GM18951 (cell line): ENCODE data around the gene ELP4.
"Not testable (repeated sequence)": the region's sequence is repeated elsewhere in the genome, so short reads cannot be mapped to it uniquely, and the experiment has no call there.

Experiments
- POLR2A ChIP-seq: IDR thresholded peaks from 4 replicates; pipeline ENCODE4 v1.6.1; 2011; ENCODE audit warnings: mild to moderate bottlenecking; ENCODE audit not compliant: insufficient read length, insufficient read depth; ENCODE audit errors: extremely low read depth
- in situ Hi-C: fragments of 300-500 bp; cut with MboI; formaldehyde crosslinking; loops from one replicate; pipeline ENCODE4 v1.12.0; 2022; ENCODE audit warnings: low sequenced_read_pairs, mixed read lengths, inconsistent platforms; ENCODE audit not compliant: unreplicated experiment

Gene ELP4

DNA sequence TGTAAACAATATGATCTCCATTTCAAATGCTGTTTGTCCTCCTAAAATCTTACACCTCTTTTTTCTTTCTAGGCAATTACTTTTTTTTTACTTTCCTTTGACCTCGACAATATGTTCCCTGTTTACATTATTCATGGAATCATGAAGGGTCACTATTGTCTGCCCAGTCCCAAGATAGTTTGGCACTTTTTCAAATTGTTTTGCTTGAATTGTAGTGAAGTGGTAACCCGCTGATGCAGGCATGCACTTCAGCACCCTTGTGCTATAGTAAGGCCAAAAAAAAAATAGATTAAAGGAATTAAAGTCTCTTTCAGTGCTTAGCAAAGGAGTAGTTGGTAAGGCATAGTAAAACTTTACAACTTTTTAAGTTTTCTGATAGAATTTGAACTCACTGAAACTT, 210.7 kb downstream of the ELP4 start:
- in situ Hi-C loops = no loop called here
- TF ChIP-seq POLR2A = no peak

DNA sequence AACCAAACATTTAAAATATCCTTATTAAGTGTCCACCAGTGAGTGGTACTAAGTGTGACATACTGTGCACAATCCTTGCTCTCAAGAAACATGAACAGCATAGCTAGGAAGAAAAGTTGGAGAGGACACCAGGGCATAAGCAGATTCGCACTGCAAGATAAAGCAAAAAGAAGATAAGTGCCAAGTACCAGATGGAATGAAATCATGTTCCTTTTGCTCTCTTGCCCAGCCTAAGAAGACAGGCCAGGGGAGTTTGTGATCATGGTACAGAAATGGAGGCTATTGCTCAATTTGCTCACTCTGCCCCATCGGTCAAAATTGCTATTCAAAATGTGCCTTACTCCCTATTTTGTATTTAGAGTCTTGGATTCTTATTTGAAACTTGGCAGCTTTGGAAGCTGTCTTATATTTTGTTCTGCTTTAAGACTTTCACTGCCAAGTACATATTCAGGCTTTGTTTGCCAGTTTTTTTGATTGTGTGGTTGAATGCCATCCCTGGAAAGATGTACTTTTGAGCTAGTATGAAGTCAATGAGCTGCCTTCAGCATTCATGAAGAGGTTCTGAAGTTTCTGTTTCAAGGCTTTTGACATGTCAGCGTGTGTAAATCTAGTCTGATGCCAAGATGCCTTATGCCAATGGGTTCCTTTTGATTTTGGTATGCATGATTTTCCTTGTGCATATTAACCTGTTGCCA, 211.3 kb downstream of the ELP4 start:
- no peak for TF ChIP-seq POLR2A
- in situ Hi-C loops = no loop called here

DNA sequence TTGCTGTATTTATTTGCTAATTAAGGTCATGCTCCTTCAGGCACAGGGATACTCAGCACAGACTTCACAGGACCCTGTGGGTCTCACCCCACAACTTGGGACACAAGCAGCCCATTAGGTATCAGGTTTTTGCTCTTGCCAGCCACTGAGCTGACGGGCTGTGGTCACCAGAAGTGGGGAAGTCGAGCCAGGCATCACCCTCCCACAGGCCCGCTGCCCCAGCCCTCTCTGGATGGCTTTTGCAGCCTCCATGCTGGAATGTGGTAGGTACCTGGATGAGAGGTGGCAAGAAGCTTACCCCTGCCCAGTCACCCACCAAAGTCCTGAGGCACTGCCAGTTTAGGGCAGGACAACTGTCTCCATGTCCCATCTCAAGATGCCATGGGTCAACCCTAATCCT, 213.2 kb downstream of the ELP4 start:
- no peak for TF ChIP-seq POLR2A

DNA sequence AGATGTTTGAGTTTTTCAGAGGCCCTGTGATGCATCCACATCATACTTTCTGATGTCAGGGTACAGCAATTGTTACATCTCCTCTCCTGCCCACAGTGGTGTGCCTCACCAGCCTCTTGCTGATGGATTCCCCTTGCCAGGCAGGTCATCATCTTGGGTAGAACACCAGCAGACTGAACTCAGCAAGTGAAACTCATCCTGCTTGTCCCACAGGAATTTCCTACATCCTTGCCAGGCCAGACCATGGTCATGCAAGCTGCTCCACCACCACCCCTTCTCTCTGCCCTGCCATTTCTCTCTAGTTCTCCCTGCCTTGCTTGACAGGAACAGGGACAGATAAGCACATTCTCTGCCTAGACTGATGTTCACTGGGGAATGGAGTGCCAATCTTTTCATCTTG, 215.6 kb downstream of the ELP4 start:
- no peak for TF ChIP-seq POLR2A
- in situ Hi-C loops = no loop called here

More for the DNA sequence above, 213.2 kb downstream of the ELP4 start:
- in situ Hi-C loops = no loop called here

DNA sequence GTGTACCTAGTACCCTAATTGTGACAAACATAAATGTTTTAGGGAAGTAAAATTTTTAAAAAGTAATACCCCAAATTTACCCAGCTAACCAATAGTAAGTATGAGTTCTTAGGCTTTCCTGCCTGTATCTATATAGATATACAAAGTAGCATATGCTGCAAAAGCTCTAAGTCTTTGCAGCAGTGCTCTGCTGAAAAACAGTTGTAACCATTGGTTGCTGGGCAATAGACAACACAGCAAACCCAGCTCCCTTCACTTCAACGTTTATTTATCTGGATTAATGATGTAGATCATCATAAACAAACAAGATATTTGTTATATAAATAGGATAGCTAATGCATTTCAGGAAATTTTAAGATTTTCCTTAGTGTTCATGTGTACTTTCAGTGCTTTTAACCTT, 218.9 kb downstream of the ELP4 start:
- TF ChIP-seq POLR2A = no peak
- in situ Hi-C loops = no loop called here

DNA sequence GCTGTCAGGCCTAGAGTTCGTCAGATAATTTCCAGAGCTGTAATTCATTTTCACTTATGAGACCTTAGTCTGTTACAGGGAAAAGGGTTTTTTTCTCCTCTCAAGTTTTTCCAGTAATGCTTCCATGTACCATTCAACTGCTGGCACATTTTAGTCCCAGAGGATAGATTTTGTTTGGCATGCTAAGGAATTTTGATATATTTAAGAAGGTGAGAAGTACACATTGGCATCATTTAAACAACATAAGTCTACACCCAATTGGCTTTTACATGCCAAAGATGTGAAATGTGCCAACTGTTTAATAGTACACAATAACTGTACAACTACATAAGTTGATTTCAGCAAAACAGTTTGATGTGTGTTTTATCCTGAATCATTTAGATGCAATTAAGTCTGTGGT, 230.6 kb downstream of the ELP4 start:
- TF ChIP-seq POLR2A = no peak
- in situ Hi-C loops = no loop called here

DNA sequence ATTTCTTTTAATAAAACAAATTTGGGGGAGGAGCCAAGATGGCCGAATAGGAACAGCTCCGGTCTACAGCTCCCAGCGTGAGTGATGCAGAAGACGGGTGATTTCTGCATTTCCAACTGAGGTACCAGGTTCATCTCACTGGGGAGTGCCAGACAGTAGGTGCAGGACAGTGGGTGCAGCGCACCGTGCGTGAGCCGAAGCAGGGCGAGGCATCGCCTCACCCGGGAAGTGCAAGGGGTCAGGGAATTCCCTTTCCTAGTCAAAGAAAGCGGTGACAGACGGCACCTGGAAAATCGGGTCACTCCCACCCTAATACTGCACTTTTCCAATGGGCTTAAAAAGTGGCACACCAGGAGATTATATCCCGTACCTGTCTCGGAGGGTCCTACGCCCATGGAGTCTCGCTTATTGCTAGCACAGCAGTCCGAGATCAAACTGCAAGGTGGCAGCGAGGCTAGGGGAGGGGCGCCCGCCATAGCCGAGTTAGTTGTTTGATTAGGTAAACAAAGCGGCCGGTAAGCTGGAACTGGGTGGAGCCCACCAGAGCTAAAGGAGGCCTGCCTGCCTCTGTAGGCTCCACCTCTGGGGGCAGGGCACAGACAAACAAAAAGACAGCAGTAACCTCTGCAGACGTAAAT, 231.3 kb downstream of the ELP4 start:
- in situ Hi-C loops = not testable (repeated sequence)

DNA sequence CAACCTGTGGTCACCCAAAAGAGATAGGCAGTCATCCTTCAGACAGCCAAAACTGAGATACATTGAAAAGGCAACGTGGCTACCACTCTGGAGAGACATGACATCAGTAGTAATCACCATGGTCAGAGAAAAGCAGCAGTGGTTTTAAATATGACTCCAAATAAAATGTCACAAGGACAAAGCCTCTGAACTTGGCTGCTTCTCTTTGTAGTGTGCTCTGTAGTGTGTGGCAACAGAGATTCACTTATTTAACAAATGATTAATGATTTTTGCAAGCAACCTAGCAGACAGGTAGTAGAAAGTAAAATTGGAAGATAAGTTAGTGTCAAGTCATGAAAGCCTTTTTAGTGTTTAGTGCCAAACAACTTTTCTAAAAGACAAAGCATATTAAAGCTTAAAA, 238.0 kb downstream of the ELP4 start:
- no peak for TF ChIP-seq POLR2A
- in situ Hi-C loops = no loop called here

DNA sequence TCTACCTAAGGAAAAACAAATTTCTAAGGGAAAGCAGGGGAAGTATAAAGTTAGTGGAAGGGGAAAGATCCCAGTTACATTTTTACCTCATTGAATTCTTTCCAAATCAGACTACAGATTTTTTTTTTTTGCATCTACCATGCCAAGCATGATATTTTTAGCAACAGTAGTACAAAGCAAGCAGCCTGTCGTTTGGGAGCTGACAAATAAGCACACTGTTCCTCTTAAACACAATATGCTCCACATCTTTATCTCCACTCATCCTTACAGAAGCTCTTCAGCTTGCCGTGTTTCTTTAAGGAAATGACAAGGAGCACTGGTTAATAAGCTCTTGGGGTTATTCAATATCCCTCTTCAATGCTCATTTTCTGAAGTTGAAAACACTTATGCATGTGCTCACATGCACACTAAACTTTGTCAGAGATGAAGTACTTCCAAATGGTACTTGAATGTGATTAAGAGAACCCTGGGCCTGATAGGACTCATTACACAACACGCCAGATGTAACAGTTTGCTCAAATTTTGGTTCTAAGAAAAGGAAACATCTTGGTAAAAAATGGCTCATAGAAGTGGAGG, 247.8 kb downstream of the ELP4 start:
- in situ Hi-C loops = no loop called here

DNA sequence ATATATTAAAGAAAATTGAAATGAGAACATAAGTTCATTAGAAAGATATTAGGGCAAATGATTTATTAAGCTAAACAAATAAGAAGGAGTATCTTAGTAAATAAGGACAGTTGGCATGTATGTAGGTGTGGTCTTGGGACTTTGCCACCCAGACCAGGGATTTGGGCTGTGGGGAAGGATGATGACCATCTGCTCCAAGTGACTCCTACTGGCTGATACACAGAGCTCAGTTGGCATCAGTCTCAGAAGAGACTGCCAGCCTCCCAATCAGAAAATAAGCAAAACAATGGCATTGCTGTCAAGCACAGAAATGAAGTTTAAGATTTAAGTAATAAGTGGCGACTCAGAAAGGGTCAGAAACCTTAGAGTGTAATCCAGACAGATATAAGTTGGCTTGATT, 252.1 kb downstream of the ELP4 start:
- TF ChIP-seq POLR2A = no peak
- in situ Hi-C loops = no loop called here

More for the DNA sequence above, 247.8 kb downstream of the ELP4 start:
- no peak for TF ChIP-seq POLR2A

DNA sequence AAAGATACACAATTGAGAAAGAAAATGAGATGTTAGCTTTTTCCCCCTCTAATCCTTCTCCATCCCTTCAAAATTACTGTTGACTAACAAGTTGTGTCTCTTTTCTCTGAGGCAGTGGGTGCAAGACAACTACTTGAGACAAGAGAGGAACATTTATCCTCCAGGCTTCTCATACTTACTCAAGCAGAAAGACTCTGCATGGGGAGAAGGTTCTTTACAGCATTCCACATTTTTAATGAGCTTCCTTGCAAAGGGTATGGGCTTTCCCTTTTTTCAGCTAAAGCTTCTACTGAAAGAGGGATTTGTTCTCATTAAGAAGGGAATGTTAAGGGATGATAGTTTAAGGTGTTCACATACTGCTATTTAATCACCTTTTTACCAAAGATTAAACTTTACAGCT, 253.7 kb downstream of the ELP4 start:
- in situ Hi-C loops = no loop called here
- no peak for TF ChIP-seq POLR2A

DNA sequence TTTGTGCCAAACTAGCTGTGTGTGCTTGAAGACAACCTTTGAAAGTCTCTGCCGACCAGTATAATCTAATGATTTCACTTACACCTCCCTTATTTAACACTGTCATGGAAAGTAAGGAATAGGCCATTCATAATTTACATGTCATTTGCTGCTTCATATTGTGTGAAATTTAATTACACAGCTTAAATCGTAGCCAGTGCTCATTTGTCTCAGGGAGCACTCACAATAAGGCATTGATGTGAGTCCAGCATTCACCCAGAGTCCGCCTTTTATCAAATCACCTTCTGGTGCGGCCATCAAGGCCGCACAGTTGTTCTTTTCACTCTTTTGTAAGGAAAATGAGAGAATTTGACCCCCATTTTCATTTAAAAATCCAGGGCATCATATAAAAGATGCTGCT, 254.7 kb downstream of the ELP4 start:
- in situ Hi-C loops = no loop called here
- TF ChIP-seq POLR2A = no peak

DNA sequence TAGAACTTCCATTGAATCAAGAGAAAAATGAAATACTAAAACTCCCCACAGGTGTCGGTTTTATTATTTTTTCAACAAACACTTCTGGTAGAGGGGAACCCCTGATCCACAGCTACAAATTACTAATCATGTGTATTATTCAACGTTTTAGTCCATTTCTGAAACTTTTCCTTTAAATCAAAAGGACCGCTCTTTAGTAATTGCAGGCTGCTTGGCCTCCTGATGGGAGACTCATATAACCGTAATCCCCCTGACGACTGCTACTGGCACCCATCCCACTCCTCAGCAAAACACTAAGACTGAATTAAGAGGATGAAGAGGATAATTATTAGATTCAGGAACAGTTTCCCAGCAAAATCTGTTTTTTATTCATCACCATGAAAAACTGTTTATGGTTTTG, 255.2 kb downstream of the ELP4 start:
- TF ChIP-seq POLR2A = no peak
- in situ Hi-C loops = no loop called here

DNA sequence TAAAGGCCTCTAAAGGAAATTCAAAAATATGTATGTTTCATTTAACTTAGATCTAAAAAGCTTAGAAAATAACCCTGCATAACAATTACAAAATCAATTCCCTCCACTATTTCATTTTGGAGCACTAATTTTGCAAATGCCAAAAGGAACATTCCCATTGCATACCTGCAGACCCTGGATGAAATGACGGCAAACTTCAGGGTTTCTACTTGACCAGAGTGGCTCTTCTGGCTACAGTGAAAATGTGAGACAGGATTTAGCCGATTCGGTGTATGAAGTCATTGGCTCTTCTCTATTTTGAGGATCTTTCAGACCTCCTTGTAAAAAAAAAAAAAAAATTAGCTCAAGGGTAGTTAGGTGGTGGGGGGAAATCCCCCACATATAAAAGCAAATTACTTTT, 257.5 kb downstream of the ELP4 start:
- TF ChIP-seq POLR2A = no peak
- in situ Hi-C loops = no loop called here

DNA sequence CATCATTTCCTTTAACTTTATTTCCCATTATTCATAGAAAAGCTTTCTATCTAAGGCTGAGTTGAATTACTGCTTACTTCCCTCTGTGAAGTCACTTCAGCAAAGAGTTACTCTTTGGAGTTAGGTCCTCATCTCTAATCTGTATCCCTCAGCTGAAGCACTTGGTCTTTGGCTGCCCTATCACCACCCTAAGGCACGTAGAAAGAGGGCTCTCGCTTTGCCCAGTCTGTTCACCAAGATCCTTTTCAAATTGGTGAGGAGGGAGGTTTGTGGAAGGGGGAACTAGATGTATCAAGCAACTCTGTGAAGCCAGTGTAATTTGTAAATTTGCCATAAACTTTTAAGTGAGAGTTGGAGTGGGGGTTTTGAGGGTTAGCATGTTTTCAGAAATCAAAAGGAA, 258.1 kb downstream of the ELP4 start:
- no peak for TF ChIP-seq POLR2A

More for the DNA sequence above, 258.1 kb downstream of the ELP4 start:
- in situ Hi-C loops = no loop called here
